Subcutaneous abdominal adipose tissue (tissue), 5 donors: ENCODE measurements around the gene LRRC15.

Source experiments
- H3K27ac ChIP-seq: one replicate; pipeline ENCODE4 v1.7.0; 2013; ENCODE audit warnings: low read depth, mild to moderate bottlenecking, inconsistent platforms, low read length, moderate library complexity
- H3K27me3 ChIP-seq, 5 donors: one replicate each; pipeline ENCODE4 v1.7.0; 2013; ENCODE audit warnings: low read length in 5 of 5, inconsistent platforms in 1 of 5; ENCODE audit not compliant: control insufficient read depth in 5 of 5, insufficient read depth in 4 of 5
- H3K36me3 ChIP-seq, 5 donors: one replicate each; pipeline ENCODE4 v1.7.0; 2013; ENCODE audit warnings: low read length in 5 of 5; ENCODE audit not compliant: control insufficient read depth in 5 of 5, insufficient read depth in 5 of 5
- H3K4me1 ChIP-seq, 5 donors: one replicate each; pipeline ENCODE4 v1.7.0; 2013; ENCODE audit warnings: low read length in 5 of 5, mild to moderate bottlenecking in 3 of 5, moderate library complexity in 1 of 5; ENCODE audit not compliant: control insufficient read depth in 5 of 5, insufficient read depth in 5 of 5
- H3K4me3 ChIP-seq, 5 donors: one replicate each; pipeline ENCODE4 v1.7.0; 2013; ENCODE audit warnings: low read length in 5 of 5, low read depth in 1 of 5
- H3K9ac ChIP-seq, 5 donors: one replicate each; pipeline ENCODE4 v1.7.0; 2013; ENCODE audit warnings: low read length in 5 of 5, mild to moderate bottlenecking in 4 of 5, moderate library complexity in 3 of 5
- H3K9me3 ChIP-seq, 5 donors: one replicate each; pipeline ENCODE4 v1.7.0; 2013; ENCODE audit warnings: low read length in 5 of 5; ENCODE audit not compliant: control insufficient read depth in 5 of 5
- donor health status: healthy.
- donor health status: healthy.
- donor health status: healthy.
- donor health status: healthy.
- donor health status: healthy.

Gene LRRC15

GRCh38 chr3:194387276-194387675 is 17.7 kb upstream of the LRRC15 start:
- no peak overlapping the region for H3K27ac ChIP-seq
- peaks cover 0 to 3% (median 0%) of the 10 kb centered on the region in 5 donors for H3K4me1 ChIP-seq
- no peak overlapping the region for H3K9ac ChIP-seq
- peaks cover 7 to 12% (median 12%) of the 10 kb centered on the region in 5 donors for H3K27me3 ChIP-seq
- H3K4me3 ChIP-seq: no peak overlapping the region
- no peaks in the 10 kb centered on the region for H3K36me3 ChIP-seq
- H3K9me3 ChIP-seq: peaks cover 0 to 8% (median 4%) of the 10 kb centered on the region in 5 donors

- H3K27me3 ChIP-seq: peaks cover 7 to 13% (median 12%) of the 10 kb centered on the region in 5 donors
- no peak overlapping the region for H3K9ac ChIP-seq
- peaks cover 0 to 8% (median 4%) of the 10 kb centered on the region in 5 donors for H3K9me3 ChIP-seq
- no peaks in the 10 kb centered on the region for H3K36me3 ChIP-seq
- no peak overlapping the region for H3K27ac ChIP-seq
- H3K4me3 ChIP-seq: no peak overlapping the region
- H3K4me1 ChIP-seq: peaks cover 0 to 3% (median 0%) of the 10 kb centered on the region in 5 donors
Measured at GRCh38 chr3:194386648-194387047, 17.1 kb upstream of the LRRC15 start.

- peaks cover 0 to 3% (median 0%) of the 10 kb centered on the region in 5 donors for H3K4me1 ChIP-seq
- H3K9ac ChIP-seq: no peak overlapping the region
- no peak overlapping the region for H3K4me3 ChIP-seq
- H3K36me3 ChIP-seq: no peaks in the 10 kb centered on the region
- H3K27ac ChIP-seq: no peak overlapping the region
- H3K27me3 ChIP-seq: peaks cover 7 to 16% (median 12%) of the 10 kb centered on the region in 5 donors
- peaks cover 0 to 5% (median 4%) of the 10 kb centered on the region in 5 donors for H3K9me3 ChIP-seq
Measured at GRCh38 chr3:194386066-194386465, 16.5 kb upstream of the LRRC15 start.

GRCh38 chr3:194384569-194385001 is 15.0 kb upstream of the LRRC15 start:
- peaks cover 7 to 25% (median 19%) of the 10 kb centered on the region in 5 donors for H3K27me3 ChIP-seq
- H3K27ac ChIP-seq: no peak overlapping the region
- H3K4me3 ChIP-seq: no peak overlapping the region
- no peaks in the 10 kb centered on the region for H3K36me3 ChIP-seq
- H3K4me1 ChIP-seq: peaks cover 0 to 3% (median 0%) of the 10 kb centered on the region in 5 donors
- H3K9ac ChIP-seq: no peak overlapping the region
- H3K9me3 ChIP-seq: no peaks in the 10 kb centered on the region

- Histone ChIP-seq H3K9me3 (no peaks in the 10 kb centered on the region), H3K27me3 (peaks cover 9 to 25% (median 19%) of the 10 kb centered on the region in 5 donors), H3K4me3 (no peak overlapping the region), H3K9ac (no peak overlapping the region), H3K4me1 (peaks cover 0 to 3% (median 0%) of the 10 kb centered on the region in 5 donors), H3K36me3 (no peaks in the 10 kb centered on the region), H3K27ac (no peak overlapping the region)
Measured at GRCh38 chr3:194384156-194384555, 14.6 kb upstream of the LRRC15 start.

- Histone ChIP-seq H3K9ac (no peak overlapping the region), H3K27ac (no peak overlapping the region), H3K9me3 (no peaks in the 10 kb centered on the region), H3K27me3 (peaks cover 9 to 25% (median 23%) of the 10 kb centered on the region in 5 donors), H3K36me3 (no peaks in the 10 kb centered on the region), H3K4me1 (peaks cover 0 to 3% (median 0%) of the 10 kb centered on the region in 5 donors), H3K4me3 (no peak overlapping the region)
Measured at GRCh38 chr3:194383276-194383940, 13.9 kb upstream of the LRRC15 start.

GRCh38 chr3:194382892-194383223 is 13.3 kb upstream of the LRRC15 start:
- Histone ChIP-seq H3K4me1 (peaks cover 0 to 3% (median 0%) of the 10 kb centered on the region in 5 donors), H3K4me3 (no peak overlapping the region), H3K9me3 (no peaks in the 10 kb centered on the region), H3K27me3 (peaks cover 9 to 25% (median 23%) of the 10 kb centered on the region in 5 donors), H3K36me3 (no peaks in the 10 kb centered on the region), H3K9ac (no peak overlapping the region), H3K27ac (no peak overlapping the region)

GRCh38 chr3:194382196-194382891 is 12.8 kb upstream of the LRRC15 start:
- no peak overlapping the region for H3K27ac ChIP-seq
- H3K9me3 ChIP-seq: no peaks in the 10 kb centered on the region
- H3K36me3 ChIP-seq: no peaks in the 10 kb centered on the region
- peaks cover 6 to 25% (median 22%) of the 10 kb centered on the region in 5 donors for H3K27me3 ChIP-seq
- H3K4me3 ChIP-seq: no peak overlapping the region
- peaks cover 0 to 3% (median 0%) of the 10 kb centered on the region in 5 donors for H3K4me1 ChIP-seq
- H3K9ac ChIP-seq: no peak overlapping the region

- Histone ChIP-seq H3K27ac (no peak overlapping the region), H3K9me3 (no peaks in the 10 kb centered on the region), H3K27me3 (peaks cover 3 to 23% (median 20%) of the 10 kb centered on the region in 5 donors), H3K4me1 (peaks cover 0 to 3% (median 0%) of the 10 kb centered on the region in 5 donors), H3K4me3 (no peak overlapping the region), H3K9ac (no peak overlapping the region), H3K36me3 (no peaks in the 10 kb centered on the region)
Measured at GRCh38 chr3:194381460-194381875, 11.9 kb upstream of the LRRC15 start.

- Histone ChIP-seq H3K4me3 (no peak overlapping the region), H3K9me3 (no peaks in the 10 kb centered on the region), H3K27ac (no peak overlapping the region), H3K27me3 (peaks cover 3 to 26% (median 22%) of the 10 kb centered on the region in 5 donors), H3K9ac (no peak overlapping the region), H3K36me3 (no peaks in the 10 kb centered on the region), H3K4me1 (peaks cover 0 to 4% (median 0%) of the 10 kb centered on the region in 5 donors)
Measured at GRCh38 chr3:194380326-194380725, 10.8 kb upstream of the LRRC15 start.
